HG02852 (cell line): ENCODE measurements around the gene FAM219B.
"Not testable (repeated sequence)": the region's sequence is repeated elsewhere in the genome, so short reads cannot be mapped to it uniquely, and the experiment has no call there.

Experiments
- ATAC-seq: cut with Tn5 transposase; IDR thresholded peaks from one replicate; pipeline ENCODE4 v1.9.1; 2021; ENCODE audit warnings: mild to moderate bottlenecking, moderate library complexity; ENCODE audit not compliant: unreplicated experiment

Gene FAM219B

DNA sequence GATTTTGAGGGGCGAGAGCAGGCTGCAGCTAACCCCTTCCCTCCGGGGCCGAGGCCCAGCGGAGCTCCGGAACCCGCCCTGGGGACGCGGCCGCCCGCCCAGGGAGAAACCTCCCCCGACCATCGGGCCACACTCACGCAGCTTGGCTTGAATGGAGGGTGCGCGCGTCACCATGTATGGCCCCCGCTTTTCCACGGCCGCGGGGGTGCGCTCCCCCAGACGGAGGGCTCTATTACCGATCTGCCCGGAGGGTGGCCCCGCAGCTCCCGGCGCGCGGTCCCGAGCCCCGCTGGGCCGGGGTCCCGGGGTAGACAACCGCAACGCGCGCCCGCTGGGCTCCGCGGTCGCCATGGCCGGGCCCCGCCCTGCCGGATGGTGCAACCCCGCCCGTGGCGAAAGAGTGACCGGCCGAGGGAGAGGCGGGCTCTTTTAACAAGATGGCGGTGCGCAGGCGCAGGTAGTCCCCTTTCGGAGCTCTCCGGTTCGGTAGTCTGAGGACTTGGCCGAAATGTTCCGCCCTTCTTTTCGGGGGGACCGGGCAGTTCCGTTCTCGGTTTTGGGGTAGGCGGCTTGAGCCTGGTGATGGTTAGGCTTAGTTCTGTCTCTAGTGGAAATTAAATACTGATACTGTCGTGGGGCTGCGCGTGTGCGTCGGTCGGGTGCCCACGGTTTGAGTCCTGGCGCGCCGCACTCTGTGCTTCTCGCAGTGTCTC, at the start of gene FAM219B:
Gene FAM219B, minus strand, starts transcription at position 402 of the 713 bp plus-strand sequence. Its CDS starts 51 bp downstream, at position 351.
- ATAC-seq: peak; percentile 82

- peak; percentile 67 for ATAC-seq
Observed at GRCh38 chr15:74955796-74956647, 49.4 kb upstream of the FAM219B start.

DNA sequence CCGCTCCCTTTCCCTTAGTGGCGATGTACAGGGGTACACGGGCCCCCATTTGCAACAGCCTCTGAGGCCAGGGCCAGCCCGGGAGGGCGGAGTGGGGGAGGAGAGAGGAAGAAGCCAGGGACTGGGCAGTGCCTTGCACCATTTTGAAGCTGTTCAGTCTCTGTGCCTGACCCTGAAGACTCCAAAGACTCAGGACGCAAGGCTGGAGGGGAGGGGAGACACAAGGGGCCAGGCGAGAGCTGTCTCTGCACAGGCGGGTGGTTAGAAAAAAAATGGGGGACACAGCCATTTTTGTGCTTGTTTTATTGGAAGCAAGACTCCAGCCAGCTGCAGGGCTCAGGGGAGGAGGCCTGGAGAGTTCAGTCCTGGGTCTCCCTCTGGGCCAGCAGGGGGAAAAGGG, 48.4 kb upstream of the FAM219B start:
- no peak for ATAC-seq

GRCh38 chr15:74954515-74954914, 47.9 kb upstream of the FAM219B start:
- ATAC-seq: no peak

- ATAC-seq: no peak
Observed at GRCh38 chr15:74951006-74951405, 44.4 kb upstream of the FAM219B start.

DNA sequence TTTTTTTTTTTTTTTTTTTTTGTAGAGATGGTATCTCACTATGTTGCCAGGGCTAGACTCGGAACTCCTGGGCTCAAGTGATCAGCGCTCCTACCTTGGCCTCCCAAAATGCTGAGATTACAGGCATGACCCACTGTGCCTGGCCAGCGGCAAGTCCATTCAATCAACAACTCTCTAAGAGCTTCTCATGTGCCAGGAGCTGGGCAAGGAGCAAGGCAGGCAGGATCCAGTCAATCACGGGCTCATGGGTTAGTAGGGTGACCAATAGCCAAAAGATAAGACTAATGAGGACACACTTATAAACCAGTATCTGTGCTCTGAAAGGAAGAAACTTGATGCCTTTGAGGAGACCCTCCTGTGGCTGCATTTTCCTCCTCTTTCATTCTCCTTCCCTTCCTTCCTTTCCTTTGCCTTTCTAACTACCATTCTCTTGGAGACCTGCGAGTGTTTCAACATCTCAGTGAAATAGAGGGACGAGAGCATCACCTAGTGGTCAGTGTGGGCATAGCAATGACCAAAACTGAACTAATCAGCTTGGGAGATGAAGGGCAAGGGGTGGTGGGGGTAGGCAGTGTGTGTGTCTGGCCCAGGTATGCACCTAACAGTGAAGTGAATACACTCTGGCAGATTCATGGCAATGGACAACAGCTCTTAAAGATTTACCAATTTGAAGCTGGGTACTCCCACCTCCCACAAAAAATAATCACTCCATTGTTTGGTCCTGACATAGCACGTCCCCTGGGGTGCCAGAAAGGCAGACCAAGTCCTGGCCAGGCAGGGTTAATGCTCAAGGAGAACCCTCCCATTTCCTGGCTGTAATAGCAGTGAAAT, 43.6 kb upstream of the FAM219B start:
- ATAC-seq: no peak

GRCh38 chr15:74937590-74938371, 31.1 kb upstream of the FAM219B start, which contains the start of gene COX5A:
TSS of gene COX5A (minus strand) at chr15:74938073. CDS start at chr15:74938014, 59 bp downstream.
- peak; percentile 84 for ATAC-seq

GRCh38 chr15:74937272-74937589, 30.6 kb upstream of the FAM219B start:
- no peak for ATAC-seq

DNA sequence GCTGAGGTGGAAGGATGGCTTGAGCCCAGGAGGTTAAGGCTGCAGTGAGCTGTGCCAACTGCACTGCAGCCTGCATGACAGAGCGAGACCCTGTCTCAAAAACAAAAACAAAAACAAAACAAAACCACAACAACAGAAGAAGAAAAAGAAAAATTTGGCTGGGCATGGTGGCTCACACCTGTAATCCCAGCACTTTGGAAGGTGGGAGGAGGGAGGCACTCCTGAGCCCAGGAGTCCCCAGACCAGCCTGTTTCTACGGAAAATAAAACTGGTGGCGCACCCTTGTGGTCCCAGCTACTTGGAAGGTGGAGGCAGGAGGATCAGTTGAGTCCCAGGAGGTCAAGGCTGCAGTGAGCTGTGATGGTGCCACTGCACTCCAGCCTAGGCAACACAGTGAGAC, 28.5 kb upstream of the FAM219B start:
- not testable (repeated sequence) for ATAC-seq

DNA sequence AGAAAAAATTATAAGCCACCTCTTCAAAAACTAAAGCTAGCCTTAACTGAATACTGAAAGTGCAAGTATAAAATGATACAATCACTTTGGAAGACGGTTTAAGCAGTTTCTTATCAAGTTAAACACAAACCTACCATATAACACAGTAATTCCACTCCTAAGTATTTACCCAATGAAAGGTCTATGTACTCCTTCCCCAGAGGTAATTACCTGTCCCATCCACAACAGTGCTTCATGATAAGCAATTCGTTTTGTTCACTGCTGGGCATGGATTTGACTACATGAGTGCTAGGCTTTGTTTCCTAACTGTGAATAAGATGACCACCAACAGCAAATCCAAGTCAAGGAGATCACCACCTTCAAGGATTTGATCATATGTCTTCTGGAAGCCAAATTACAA, 26.9 kb upstream of the FAM219B start:
- no peak for ATAC-seq

GRCh38 chr15:74928771-74929198, 22.1 kb upstream of the FAM219B start:
- no peak for ATAC-seq

DNA sequence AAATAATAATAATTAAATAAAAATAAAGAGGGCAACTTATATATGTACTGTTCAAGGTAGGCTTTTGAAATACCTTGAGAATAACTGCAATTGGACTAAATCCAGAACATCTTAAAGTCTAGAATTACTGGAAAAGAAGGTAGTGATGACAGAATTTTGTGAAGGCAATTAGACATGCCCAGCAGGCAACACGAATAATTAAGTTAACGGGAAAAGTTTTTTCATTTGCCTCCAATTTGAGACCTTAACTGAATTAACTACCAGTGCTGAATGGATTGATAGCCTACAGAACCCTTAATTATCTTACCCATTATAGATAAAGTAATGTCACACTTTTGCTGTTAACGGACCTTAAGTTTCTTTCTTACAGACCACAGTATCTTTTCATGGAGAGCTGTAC, 17.9 kb upstream of the FAM219B start:
- ATAC-seq: no peak

- no peak for ATAC-seq
Observed at GRCh38 chr15:74920456-74920855, 13.8 kb upstream of the FAM219B start.

GRCh38 chr15:74917676-74918075, 11.0 kb upstream of the FAM219B start:
- ATAC-seq: no peak

GRCh38 chr15:74913799-74914198, 7.1 kb upstream of the FAM219B start:
- ATAC-seq: not testable (repeated sequence)

DNA sequence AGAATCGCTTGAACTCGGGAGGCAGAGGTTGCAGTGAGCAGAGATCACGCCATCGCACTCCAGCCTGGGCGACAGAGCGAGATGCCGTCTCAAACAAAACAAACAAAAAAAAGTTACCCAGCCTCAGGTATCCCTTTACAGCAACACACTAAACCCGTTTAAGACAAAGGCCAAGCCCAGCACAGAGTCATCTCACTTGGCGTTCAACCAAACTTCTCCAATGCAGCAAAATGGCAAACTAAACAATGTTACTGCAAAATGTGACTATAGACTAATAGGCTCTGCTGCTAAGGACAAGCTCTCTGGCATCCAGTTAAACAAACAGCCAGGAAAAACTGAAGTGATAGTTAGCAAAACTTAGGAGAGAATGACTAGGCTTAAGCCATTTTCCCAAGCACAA, 6.4 kb upstream of the FAM219B start:
- no peak for ATAC-seq

GRCh38 chr15:74908635-74909034, 2.0 kb upstream of the FAM219B start:
- no peak for ATAC-seq

DNA sequence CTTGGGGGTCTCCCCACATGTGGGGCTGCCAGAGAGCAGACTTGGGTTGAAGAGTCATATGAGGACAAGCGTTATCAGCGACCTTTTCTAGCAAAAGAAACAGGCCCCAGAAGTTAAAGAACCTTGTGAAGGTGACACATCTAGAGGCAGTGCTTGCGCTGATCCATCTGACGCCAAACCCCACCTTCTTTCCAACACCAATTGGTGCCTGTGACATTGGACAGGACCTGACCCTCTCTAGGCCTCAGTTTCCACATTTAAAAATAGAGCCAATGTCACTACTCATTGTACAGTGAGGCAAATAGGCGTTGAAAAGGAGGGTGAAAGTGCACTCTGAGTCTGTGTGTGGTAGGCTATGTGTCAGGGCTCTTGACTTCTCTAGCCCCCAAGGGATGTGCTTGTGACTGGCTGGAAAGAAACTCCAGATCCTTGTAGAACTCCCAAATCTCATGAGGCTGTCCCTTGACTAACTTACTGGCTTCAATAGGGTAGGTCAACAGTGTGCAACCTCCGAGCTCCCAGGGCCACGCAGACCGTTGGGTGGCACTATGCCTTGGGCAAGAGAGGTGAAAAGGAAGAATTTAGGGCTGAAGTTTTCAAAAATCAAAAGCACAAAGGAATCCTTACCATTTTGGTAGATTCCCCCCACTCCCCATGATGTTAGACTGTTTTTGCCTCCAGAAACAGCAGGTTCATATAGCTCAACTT, 666 bp upstream of the FAM219B start:
- ATAC-seq: no peak

GRCh38 chr15:74906067-74906449, 593 bp downstream of the FAM219B start:
- peak; percentile 28 for ATAC-seq
